ENCODE data around the gene ZBTB20. TPM values are rescaled to one million over a fixed set of nuclear protein-coding genes. Genes with fewer than 3 reads are reported as not detected.

ZBTB20 gene
- total and polyA plus RNA-seq, 10 of the 15 experiments (the other 5 are each of a cell fraction or from before 2014, with no cell fraction given): 0.20 to 5.5 (median 2.2) TPM

DNA sequence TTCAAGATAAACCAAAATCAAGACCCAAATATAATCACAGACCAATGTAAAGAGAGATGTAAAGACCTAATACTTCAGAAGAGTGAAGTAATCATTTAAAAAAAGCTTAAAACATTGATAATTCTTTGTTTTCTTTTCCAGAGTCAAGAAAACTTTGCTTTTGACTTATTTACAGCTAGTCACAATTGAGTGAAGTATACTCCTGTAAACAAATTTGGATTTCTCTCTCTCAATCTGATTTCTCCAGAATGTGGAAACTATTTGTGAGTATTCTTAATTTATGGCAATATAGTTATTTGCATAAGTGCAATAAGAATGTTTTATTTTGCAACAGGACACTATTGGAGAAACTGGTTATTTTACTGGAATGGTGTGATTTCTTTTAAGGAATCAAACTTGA is 43.7 kb upstream of the ZBTB20 start (continued):
- TF ChIP-seq, protein P1, sequence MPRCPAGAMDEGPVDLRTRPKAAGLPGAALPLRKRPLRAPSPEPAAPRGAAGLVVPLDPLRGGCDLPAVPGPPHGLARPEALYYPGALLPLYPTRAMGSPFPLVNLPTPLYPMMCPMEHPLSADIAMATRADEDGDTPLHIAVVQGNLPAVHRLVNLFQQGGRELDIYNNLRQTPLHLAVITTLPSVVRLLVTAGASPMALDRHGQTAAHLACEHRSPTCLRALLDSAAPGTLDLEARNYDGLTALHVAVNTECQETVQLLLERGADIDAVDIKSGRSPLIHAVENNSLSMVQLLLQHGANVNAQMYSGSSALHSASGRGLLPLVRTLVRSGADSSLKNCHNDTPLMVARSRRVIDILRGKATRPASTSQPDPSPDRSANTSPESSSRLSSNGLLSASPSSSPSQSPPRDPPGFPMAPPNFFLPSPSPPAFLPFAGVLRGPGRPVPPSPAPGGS (IDR thresholded peaks at IDR 0.05; ENCODE audit: borderline replicate concordance, insufficient read depth, low read depth, low read length, poor library complexity, severe bottlenecking): no peak
- TF ChIP-seq SUZ12 (IDR thresholded peaks at IDR 0.05; ENCODE audit: unreplicated experiment): no peak
- no peak for TF ChIP-seq RAD51 (IDR thresholded peaks at IDR 0.05)
- TF ChIP-seq RBBP5 (conservative IDR thresholded peaks at IDR 0.05): no peak
- TF ChIP-seq NFYA (IDR thresholded peaks at IDR 0.05; ENCODE audit: borderline replicate concordance, low read depth, low read length): no peak
- TF ChIP-seq IRF4 (IDR thresholded peaks at IDR 0.05; ENCODE audit: low read depth, low read length): no peak
- no peak for TF ChIP-seq NR2F1 (conservative IDR thresholded peaks at IDR 0.05)
- TF ChIP-seq SMAD5 (IDR thresholded peaks at IDR 0.05; ENCODE audit: low read depth): no peak
- no peak for TF ChIP-seq ZNF207 (IDR thresholded peaks at IDR 0.05; ENCODE audit: borderline replicate concordance)
- TF ChIP-seq GATAD2B (conservative IDR thresholded peaks at IDR 0.05; ENCODE audit: low read depth): no peak
- TF ChIP-seq TCF3 (IDR thresholded peaks at IDR 0.05; ENCODE audit: borderline replicate concordance, insufficient read depth, low read depth, low read length): no peak
- TF ChIP-seq FOS (IDR thresholded peaks at IDR 0.05; ENCODE audit: borderline replicate concordance, extremely low read depth, insufficient read length): no peak
- TF ChIP-seq, protein P2, sequence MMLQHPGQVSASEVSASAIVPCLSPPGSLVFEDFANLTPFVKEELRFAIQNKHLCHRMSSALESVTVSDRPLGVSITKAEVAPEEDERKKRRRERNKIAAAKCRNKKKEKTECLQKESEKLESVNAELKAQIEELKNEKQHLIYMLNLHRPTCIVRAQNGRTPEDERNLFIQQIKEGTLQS (IDR thresholded peaks at IDR 0.05; ENCODE audit: borderline replicate concordance, extremely low read depth, low read depth, low read length): no peak
- no peak for TF ChIP-seq SMARCA5 (IDR thresholded peaks at IDR 0.05)
- no peak for TF ChIP-seq CHD4 (IDR thresholded peaks at IDR 0.05)
